WTC11 (cell line): ENCODE measurements around the gene CD44. TPM values are rescaled to one million over a fixed set of nuclear protein-coding genes. Genes with fewer than 3 reads are reported as not detected.
A peak's percentile ranks its signal among the peaks of the same experiment; 100 is the strongest.

Source experiments
- ATAC-seq: fragments of 200-7000 bp; cut with Tn5 transposase; 2 replicates; pipeline ENCODE4 v1.10.0; 2021; ENCODE audit warnings: mild to moderate bottlenecking, moderate library complexity
- CTCF ChIA-PET: fragments of 300-600 bp; sonication (Branson Sonifier 250); formaldehyde crosslinking; loops from one replicate; lab custom pipeline; 2021; ENCODE audit warnings: antibody characterized with exemption; lab: Charles Lee
- POLR2A ChIA-PET: fragments of 350-600 bp; sonication (Branson Sonifier 250); formaldehyde crosslinking; loops from one replicate; lab custom pipeline; 2021; ENCODE audit warnings: antibody characterized with exemption; lab: Charles Lee
- DNase-seq: peaks from one replicate; pipeline ENCODE4 v3.0.0; 2021; ENCODE audit warnings: low spot score
- H3K27ac Mint-ChIP-seq: 2 replicates; pipeline ENCODE4 v1.8.0; 2021; ENCODE audit warnings: mixed read lengths
- H3K27me3 Mint-ChIP-seq: 2 replicates; pipeline ENCODE4 v1.8.0; 2021; ENCODE audit warnings: low read depth, mild to moderate bottlenecking, moderate library complexity, mixed read lengths
- H3K36me3 Mint-ChIP-seq: 2 replicates; pipeline ENCODE4 v1.8.0; 2021; ENCODE audit warnings: mixed read lengths
- H3K4me1 Mint-ChIP-seq: 2 replicates; pipeline ENCODE4 v1.8.0; 2022; ENCODE audit warnings: mixed read lengths
- H3K4me3 Mint-ChIP-seq: 2 replicates; pipeline ENCODE4 v1.8.0; 2021; ENCODE audit warnings: mild to moderate bottlenecking, moderate library complexity, mixed read lengths
- H3K9me3 Mint-ChIP-seq: 2 replicates; pipeline ENCODE4 v1.8.0; 2021; ENCODE audit warnings: mixed read lengths
- ATF3 ChIP-seq: sonication (generic); formaldehyde crosslinking; conservative IDR thresholded peaks from 2 replicates; pipeline ENCODE4 v1.8.1; 2022; ENCODE audit warnings: mild to moderate bottlenecking, missing genetic modification reagents
- CBFB ChIP-seq: sonication (generic); formaldehyde crosslinking; IDR thresholded peaks from 2 replicates; pipeline ENCODE4 v1.8.1; 2022; ENCODE audit warnings: mild to moderate bottlenecking, low read depth, missing genetic modification reagents
- CTCF ChIP-seq: fragments of 200-600 bp; IDR thresholded peaks from 2 replicates; pipeline ENCODE4 v1.8.0; 2022; ENCODE audit warnings: antibody characterized with exemption
- FOXJ3 ChIP-seq: sonication (generic); formaldehyde crosslinking; IDR thresholded peaks from 2 replicates; pipeline ENCODE4 v1.9.0; 2021; ENCODE audit warnings: missing genetic modification reagents, mild to moderate bottlenecking, borderline replicate concordance
- JAZF1 ChIP-seq: fragments of 250-450 bp; sonication (Bioruptor Pico); IDR thresholded peaks from 2 replicates; pipeline ENCODE4 v1.9.0; 2021; ENCODE audit warnings: moderate library complexity, mild to moderate bottlenecking, inconsistent platforms
- NFYB ChIP-seq: sonication (generic); formaldehyde crosslinking; conservative IDR thresholded peaks from 2 replicates; pipeline ENCODE4 v1.8.0; 2022; ENCODE audit warnings: low read depth, missing genetic modification reagents
- NR1H2 ChIP-seq: sonication (generic); formaldehyde crosslinking; IDR thresholded peaks from 2 replicates; pipeline ENCODE4 v1.9.0; 2021; ENCODE audit warnings: mild to moderate bottlenecking, moderate library complexity, missing genetic modification reagents
- NR3C1 ChIP-seq: sonication (generic); formaldehyde crosslinking; conservative IDR thresholded peaks from 2 replicates; pipeline ENCODE4 v1.8.1; 2023; ENCODE audit warnings: low read depth, mild to moderate bottlenecking, missing genetic modification reagents
- PREB ChIP-seq: sonication (generic); formaldehyde crosslinking; IDR thresholded peaks from 2 replicates; pipeline ENCODE4 v1.8.1; 2022; ENCODE audit warnings: mild to moderate bottlenecking, missing genetic modification reagents, moderate library complexity, borderline replicate concordance
- SOX15 ChIP-seq: fragments of 250-450 bp; sonication (Bioruptor Pico); IDR thresholded peaks from 2 replicates; pipeline ENCODE4 v1.9.0; 2021; ENCODE audit warnings: mild to moderate bottlenecking
- TEAD4 ChIP-seq: sonication (generic); formaldehyde crosslinking; IDR thresholded peaks from 2 replicates; pipeline ENCODE4 v1.8.0; 2022; ENCODE audit warnings: mild to moderate bottlenecking, missing genetic modification reagents
- ZNF317 ChIP-seq: sonication (generic); formaldehyde crosslinking; IDR thresholded peaks from 2 replicates; pipeline ENCODE4 v1.8.1; 2023; ENCODE audit warnings: low read depth, mild to moderate bottlenecking, moderate library complexity, missing genetic modification reagents, borderline replicate concordance
- ZNF532 ChIP-seq: fragments of 250-450 bp; sonication (Bioruptor Pico); IDR thresholded peaks from 2 replicates; pipeline ENCODE4 v1.9.0; 2021; ENCODE audit warnings: mild to moderate bottlenecking, borderline replicate concordance
- total RNA-seq: library from RNA; stranded (reverse); gene quantifications from 3 replicates; pipeline ENCODE4 v1.2.3, GENCODE V29; 2021

The CD44 gene
- total RNA-seq, 1 experiment from 2014 or later, result 12.0 TPM

- no peak for TF ChIP-seq ZNF532
- TF ChIP-seq ATF3 (CRISPR knock-in tag), result no peak
- no peak for TF ChIP-seq PREB
- no peak for TF ChIP-seq FOXJ3 (CRISPR knock-in tag)
- TF ChIP-seq CTCF, result no peak
- no peak for TF ChIP-seq NR3C1 (CRISPR knock-in tag)
- no peak for TF ChIP-seq ZNF317 (CRISPR knock-in tag)
- no peak for TF ChIP-seq TEAD4 (CRISPR knock-in tag)
- no peak for TF ChIP-seq NR1H2 (CRISPR knock-in tag)
Measured at GRCh38 chr11:35271031-35271430, 132.1 kb downstream of the CD44 start (continued).

- H3K4me3 Mint-ChIP-seq, result no peak overlapping the region
- no peak for DNase-seq
- ChIA-PET CTCF (no interaction called here), POLR2A (no interaction called here)
- H3K4me1 Mint-ChIP-seq, result peaks cover 24% of the 10 kb centered on the region
- no peaks in the 10 kb centered on the region for H3K36me3 Mint-ChIP-seq
- no peak for ATAC-seq
- no peak for TF ChIP-seq JAZF1 (CRISPR knock-in tag)
- TF ChIP-seq, all 79 proteins: peak for 0
- Mint-ChIP-seq H3K27me3 (no peaks in the 10 kb centered on the region; the same call in 1 of the 2 replicates), H3K9me3 (0 out of 2 replicates have a peak, but pooled peaks cover 4% of the 10 kb centered on the region), H3K27ac (no peak overlapping the region)
Measured at GRCh38 chr11:35272391-35272902, 133.5 kb downstream of the CD44 start.

GRCh38 chr11:35274909-35275785 lies 136.2 kb downstream of the CD44 start:
- H3K36me3 Mint-ChIP-seq, result no peaks in the 10 kb centered on the region
- peaks cover 24% of the 10 kb centered on the region for H3K4me1 Mint-ChIP-seq
- no peak overlapping the region for H3K27ac Mint-ChIP-seq
- H3K9me3 Mint-ChIP-seq, result 0 out of 2 replicates have a peak, but pooled peaks cover 4% of the 10 kb centered on the region
- peak; percentile 56 for ATAC-seq
- TF ChIP-seq NFYB (no peak), CBFB (CRISPR knock-in tag) (no peak), SOX15 (no peak)
- TF ChIP-seq, all 79 proteins: peak for 0
- H3K27me3 Mint-ChIP-seq, result no peaks in the 10 kb centered on the region; the same call in 1 of the 2 replicates
- no peak overlapping the region for H3K4me3 Mint-ChIP-seq
- POLR2A ChIA-PET, result no interaction called here
- DNase-seq, result no peak
- CTCF ChIA-PET, result interaction anchor here (1.3 kb wide), 1 partner anchor 31 kb away, joined by 5 read pairs; no protein-coding TSS in a partner anchor
